Measurements from ENCODE around the gene LMX1A. TPM values are rescaled to one million over a fixed set of nuclear protein-coding genes. Genes with fewer than 3 reads are reported as not detected.

LMX1A gene
- total RNA-seq, 4 donors from 2014 or later: 0.13 to 1.1 (median 0.51) TPM

DNA sequence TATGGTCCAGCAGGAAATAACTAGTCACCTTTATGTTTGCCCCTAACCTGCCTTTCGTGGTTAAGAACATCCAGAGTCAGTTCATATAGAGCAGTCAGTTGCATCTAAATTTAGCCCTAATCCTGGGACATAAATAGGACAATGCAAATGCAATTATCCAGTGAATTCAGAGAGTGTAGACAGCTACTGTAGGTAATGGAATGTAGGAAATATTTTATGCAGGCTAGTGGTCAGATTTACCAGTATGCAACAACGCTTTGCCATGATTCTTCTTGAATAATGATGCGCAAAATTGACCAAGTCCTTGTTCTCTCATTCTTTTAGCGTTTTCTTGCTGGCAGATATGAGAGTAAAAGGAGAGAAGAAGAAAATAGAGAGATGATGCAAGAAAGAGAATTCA lies 165.4 kb downstream of the LMX1A start:
- Histone ChIP-seq H3K36me3 (no peaks in the 10 kb centered on the region), H3K27me3 (no peaks in the 10 kb centered on the region), H3K9me3 (no peaks in the 10 kb centered on the region), H3K4me3 (no peak overlapping the region), H3K4me1 (no peaks in the 10 kb centered on the region), H3K27ac (no peak overlapping the region)
- no peak for ATAC-seq
- WGBS, 2 donors (ENCODE audit: low coverage in 1 of 2): 76 to 82% methylated on average over 2 to 4 of the region's 4 CpGs
- TF ChIP-seq POLR2AphosphoS5 (IDR thresholded peaks at IDR 0.05) (no peak), EP300 (IDR thresholded peaks at IDR 0.05) (no peak), POLR2A (IDR thresholded peaks at IDR 0.05) (no peak), CTCF (IDR thresholded peaks at IDR 0.05) (no peak)

- Histone ChIP-seq H3K27me3 (no peaks in the 10 kb centered on the region), H3K4me3 (no peak overlapping the region), H3K27ac (no peak overlapping the region), H3K9me3 (no peaks in the 10 kb centered on the region), H3K36me3 (no peaks in the 10 kb centered on the region), H3K4me1 (no peaks in the 10 kb centered on the region)
- 85 to 86% methylated on average over 1 to 4 of the region's 4 CpGs for WGBS, 2 donors (ENCODE audit: low coverage in 1 of 2)
- TF ChIP-seq CTCF (IDR thresholded peaks at IDR 0.05): no peak
- ATAC-seq: no peak
Observed at GRCh38 chr1:165189913-165190312, 166.6 kb downstream of the LMX1A start.

- H3K27me3 ChIP-seq: no peaks in the 10 kb centered on the region
- no peaks in the 10 kb centered on the region for H3K36me3 ChIP-seq
- no peaks in the 10 kb centered on the region for H3K4me1 ChIP-seq
- no peak overlapping the region for H3K27ac ChIP-seq
- WGBS, 2 donors (ENCODE audit: low coverage in 1 of 2): 50 to 82% methylated on average over 2 of the region's 2 CpGs
- H3K9me3 ChIP-seq: no peaks in the 10 kb centered on the region
- no peak for TF ChIP-seq CTCF (IDR thresholded peaks at IDR 0.05)
- TF ChIP-seq POLR2A (IDR thresholded peaks at IDR 0.05): no peak
- no peak for TF ChIP-seq EP300 (IDR thresholded peaks at IDR 0.05)
- no peak for TF ChIP-seq POLR2AphosphoS5 (IDR thresholded peaks at IDR 0.05)
- H3K4me3 ChIP-seq: no peak overlapping the region
- ATAC-seq: no peak
Observed at GRCh38 chr1:165189011-165189410, 167.5 kb downstream of the LMX1A start.

DNA sequence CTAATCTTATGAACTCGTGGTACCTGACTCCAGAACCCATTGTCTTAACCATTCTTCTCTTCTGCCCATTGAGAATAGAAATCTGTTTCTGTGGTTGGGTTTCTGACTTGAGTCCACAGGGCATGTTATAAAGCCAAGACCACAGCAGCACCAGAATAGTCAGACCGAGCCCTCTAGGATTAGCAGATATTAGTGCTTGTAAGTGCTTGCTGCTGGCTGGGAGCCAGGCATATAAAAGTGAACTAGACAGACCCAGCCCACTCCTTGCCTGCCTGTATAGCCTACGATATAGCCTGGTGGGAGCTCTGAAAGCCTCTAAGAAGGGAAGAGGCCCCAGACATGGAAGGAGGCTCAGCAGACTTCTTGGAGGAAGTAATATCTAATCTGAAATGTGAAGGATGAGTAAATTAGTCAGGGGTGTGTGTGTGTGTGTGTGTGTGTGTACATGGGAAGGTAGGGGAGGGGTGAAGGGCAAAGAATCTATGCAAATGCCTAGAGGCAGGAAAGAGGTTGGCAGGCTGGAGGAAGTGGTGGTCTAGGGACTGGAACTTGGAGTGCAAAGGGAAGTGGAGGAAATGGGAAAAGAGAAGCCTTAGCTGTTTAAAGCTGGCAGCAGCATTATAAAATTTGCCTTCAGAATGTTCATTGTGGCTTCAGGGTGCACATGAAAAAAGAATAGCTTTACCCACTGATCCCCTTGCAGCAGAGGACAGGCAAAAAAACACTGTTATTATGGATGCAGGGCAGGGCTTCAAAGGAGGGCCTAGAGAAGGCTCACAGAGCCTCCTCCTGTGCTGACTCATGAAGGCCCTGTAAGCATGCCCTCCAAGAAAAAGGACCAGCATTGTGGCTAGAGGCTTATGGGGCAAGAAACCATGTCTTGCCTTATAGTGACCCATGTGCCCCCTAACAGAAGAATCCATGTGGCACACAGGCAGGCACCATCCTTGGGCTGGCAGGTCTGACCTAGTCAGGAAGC lies 169.2 kb downstream of the LMX1A start:
- no peaks in the 10 kb centered on the region for H3K4me1 ChIP-seq
- no peak for ATAC-seq
- peaks cover 7% of the 10 kb centered on the region for H3K27me3 ChIP-seq
- H3K36me3 ChIP-seq: no peaks in the 10 kb centered on the region
- no peak for TF ChIP-seq CTCF (IDR thresholded peaks at IDR 0.05)
- TF ChIP-seq POLR2A (IDR thresholded peaks at IDR 0.05): no peak
- no peak for TF ChIP-seq EP300 (IDR thresholded peaks at IDR 0.05)
- no peak for TF ChIP-seq POLR2AphosphoS5 (IDR thresholded peaks at IDR 0.05)
- H3K9me3 ChIP-seq: peaks cover 0 to 8% (median 0%) of the 10 kb centered on the region in 3 donors
- H3K27ac ChIP-seq: no peak overlapping the region
- 50% methylated on average over 2 of the region's 3 CpGs; no CpG with 5 or more reads in 1 of the 2 donors for WGBS, 2 donors (ENCODE audit: low coverage in 1 of 2)
- no peak overlapping the region for H3K4me3 ChIP-seq

All from gastroesophageal sphincter (tissue), 4 donors.